H1 (cell line): Measurements from ENCODE around the gene ZYX. TPM values are rescaled to one million over a fixed set of nuclear protein-coding genes. Genes with fewer than 3 reads are reported as not detected.
A peak's percentile ranks its signal among the peaks of the same experiment; 100 is the strongest.

ENCODE experiments used
- CTCF ChIA-PET: fragments of 300-600 bp; sonication (Branson Sonifier 250); formaldehyde crosslinking; loops from one replicate; lab custom pipeline; 2021; ENCODE audit not compliant: partially characterized antibody; lab: Charles Lee
- POLR2A ChIA-PET: fragments of 300-600 bp; sonication (Branson Sonifier 250); formaldehyde crosslinking; loops from one replicate; lab custom pipeline; 2021; ENCODE audit warnings: inconsistent platforms; ENCODE audit not compliant: partially characterized antibody; lab: Charles Lee
- DNase-seq, 2 experiments: peaks; one replicate each; pipeline versions ENCODE4 v3.0.0 to v3.0.0-alpha.2; 2010 to 2022; ENCODE audit warnings: low spot score in 2 of 2, low read depth in 1 of 2, mixed read lengths in 1 of 2
- FAIRE-seq: peaks from 2 replicates; lab custom pipeline; 2011; peaks lifted over from hg19 to GRCh38; lab: Jason Lieb, UNC
- H2AFZ ChIP-seq: 2 replicates; pipeline ENCODE4 v1.8.1; 2012; ENCODE audit warnings: low read length, inconsistent platforms
- H2AK5ac ChIP-seq: 2 replicates; pipeline ENCODE4 v1.6.1; 2013; ENCODE audit warnings: low read depth, low read length
- H2BK120ac ChIP-seq: replicated peaks from 2 replicates; pipeline ENCODE3; 2013; ENCODE audit warnings: low read depth, low read length, inconsistent platforms
- H2BK12ac ChIP-seq: 2 replicates; pipeline ENCODE4 v1.6.1; 2013; ENCODE audit warnings: low read depth, low read length
- H2BK15ac ChIP-seq: 2 replicates; pipeline ENCODE4 v1.6.1; 2013; ENCODE audit warnings: low read length
- H2BK20ac ChIP-seq: 2 replicates; pipeline ENCODE4 v1.6.1; 2013; ENCODE audit warnings: low read length
- H2BK5ac ChIP-seq: 2 replicates; pipeline ENCODE4 v1.6.1; 2013; ENCODE audit warnings: low read depth, low read length
- H3K14ac ChIP-seq: 2 replicates; pipeline ENCODE4 v1.6.1; 2013; ENCODE audit warnings: inconsistent platforms; ENCODE audit not compliant: insufficient read length
- H3K18ac ChIP-seq: 2 replicates; pipeline ENCODE4 v1.6.1; 2013; ENCODE audit warnings: low read length; ENCODE audit errors: extremely low read depth
- H3K23ac ChIP-seq: 2 replicates; pipeline ENCODE4 v1.6.1; 2013; ENCODE audit warnings: inconsistent platforms; ENCODE audit not compliant: insufficient read length
- H3K23me2 ChIP-seq: 2 replicates; pipeline ENCODE4 v1.6.1; 2013; ENCODE audit warnings: low read depth, low read length
- H3K27ac ChIP-seq: 2 replicates; pipeline ENCODE4 v1.6.1; 2011; ENCODE audit warnings: low read depth, low read length, inconsistent platforms
- H3K27me3 ChIP-seq, 4 experiments: replicated peaks in 1 of 4; 1 replicate in 1 of 4; 2 replicates in 3 of 4; pipeline versions ENCODE4 v1.6.1 to v1.8.1; 2011 to 2013; ENCODE audit warnings: low read length in 3 of 4, mild to moderate bottlenecking in 3 of 4, inconsistent platforms in 2 of 4, mixed read lengths in 2 of 4, moderate library complexity in 1 of 4; ENCODE audit not compliant: control insufficient read depth in 3 of 4, insufficient read depth in 3 of 4; ENCODE audit errors: extremely low read depth in 1 of 4
- H3K36me3 ChIP-seq, 4 experiments: 2 replicates each; pipeline versions ENCODE4 v1.6.1 to v1.8.1; 2011 to 2013; ENCODE audit warnings: mild to moderate bottlenecking in 4 of 4, low read length in 3 of 4, moderate library complexity in 2 of 4, control low read depth in 1 of 4, inconsistent platforms in 1 of 4; ENCODE audit not compliant: insufficient read depth in 4 of 4, control insufficient read depth in 2 of 4
- H3K4ac ChIP-seq: replicated peaks from 2 replicates; pipeline ENCODE3; 2013; ENCODE audit warnings: low read length, low read depth, mixed read lengths, inconsistent platforms; ENCODE audit not compliant: insufficient read length
- H3K4me1 ChIP-seq, 4 experiments: replicated peaks in 1 of 4; 1 replicate in 1 of 4; 2 replicates in 3 of 4; pipeline versions ENCODE4 v1.6.1 to v1.8.1; 2011 to 2013; ENCODE audit warnings: low read length in 3 of 4, inconsistent platforms in 2 of 4, mixed read lengths in 1 of 4; ENCODE audit not compliant: insufficient read depth in 4 of 4, control insufficient read depth in 3 of 4
- H3K4me2 ChIP-seq, 2 experiments: 2 replicates each; pipeline versions ENCODE4 v1.6.1 to v1.8.1; 2011 to 2013; ENCODE audit warnings: low read depth in 2 of 2, low read length in 2 of 2, control low read depth in 1 of 2, inconsistent platforms in 1 of 2, mild to moderate bottlenecking in 1 of 2; ENCODE audit not compliant: insufficient read depth in 1 of 2
- H3K4me3 ChIP-seq, 4 experiments: fragments of 200-600, 300-600 bp in 1 of 4; sonication (generic), shearing (Covaris generic), sonication (Bioruptor Twin) in 1 of 4; 2 replicates each; pipeline versions ENCODE4 v1.5.1 to v1.8.1; 2011 to 2016; ENCODE audit warnings: low read length in 4 of 4, low read depth in 3 of 4, control low read depth in 2 of 4, inconsistent platforms in 2 of 4, mild to moderate bottlenecking in 2 of 4, mixed read lengths in 1 of 4, moderate library complexity in 1 of 4; ENCODE audit not compliant: insufficient read depth in 2 of 4; ENCODE audit errors: extremely low read depth in 1 of 4
- H3K56ac ChIP-seq: replicated peaks from 2 replicates; pipeline ENCODE3; 2013; ENCODE audit warnings: low read depth, mild to moderate bottlenecking, mixed read lengths, low read length, inconsistent platforms; ENCODE audit not compliant: insufficient read length
- H3K79me1 ChIP-seq: 2 replicates; pipeline ENCODE4 v1.6.1; 2013; ENCODE audit warnings: low read depth, low read length, control low read depth
- H3K79me2 ChIP-seq, 2 experiments: 2 replicates each; pipeline versions ENCODE4 v1.6.1 to v1.8.1; 2012 to 2013; ENCODE audit warnings: low read length in 2 of 2, mild to moderate bottlenecking in 2 of 2, inconsistent platforms in 1 of 2; ENCODE audit not compliant: insufficient read depth in 2 of 2, control insufficient read depth in 1 of 2
- H3K9ac ChIP-seq, 4 experiments: replicated peaks in 1 of 4; 1 replicate in 1 of 4; 2 replicates in 3 of 4; pipeline versions ENCODE4 v1.6.1 to v1.8.1; 2011 to 2013; ENCODE audit warnings: low read depth in 3 of 4, low read length in 3 of 4, control low read depth in 2 of 4, mild to moderate bottlenecking in 2 of 4, moderate library complexity in 2 of 4, inconsistent platforms in 1 of 4; ENCODE audit errors: extremely low read depth in 1 of 4
- H3K9me3 ChIP-seq, 2 experiments: 2 replicates each; pipeline versions ENCODE4 v1.6.1 to v1.8.1; 2012 to 2013; ENCODE audit warnings: mild to moderate bottlenecking in 2 of 2, moderate library complexity in 2 of 2, control low read depth in 1 of 2, inconsistent platforms in 1 of 2, low read depth in 1 of 2, low read length in 1 of 2, mixed read lengths in 1 of 2; ENCODE audit not compliant: insufficient read depth in 2 of 2
- H4K20me1 ChIP-seq, 2 experiments: replicated peaks in 1 of 2; 2 replicates each; pipeline versions ENCODE3 to v1.8.1; 2011 to 2013; ENCODE audit warnings: inconsistent platforms in 2 of 2, low read length in 2 of 2, mild to moderate bottlenecking in 1 of 2; ENCODE audit not compliant: insufficient read depth in 2 of 2, control insufficient read depth in 1 of 2
- H4K5ac ChIP-seq: 2 replicates; pipeline ENCODE4 v1.6.1; 2013; ENCODE audit warnings: low read length, low read depth, mixed read lengths, inconsistent platforms; ENCODE audit not compliant: insufficient read length
- H4K8ac ChIP-seq: 2 replicates; pipeline ENCODE4 v1.8.0; 2013; ENCODE audit warnings: mild to moderate bottlenecking, moderate library complexity, low read length, inconsistent platforms; ENCODE audit not compliant: insufficient read depth; ENCODE audit errors: extremely low read depth
- H4K91ac ChIP-seq: replicated peaks from 2 replicates; pipeline ENCODE3; 2013; ENCODE audit warnings: low read length, mixed read lengths, inconsistent platforms; ENCODE audit not compliant: insufficient read length
- ATF2 ChIP-seq: IDR thresholded peaks from 2 replicates; pipeline ENCODE4 v1.6.1; 2012; ENCODE audit warnings: low read length, inconsistent platforms
- POLR2A ChIP-seq, 2 experiments: IDR thresholded peaks; 1 replicate in 1 of 2; 2 replicates in 1 of 2; pipeline ENCODE4 v1.6.1; 2011; ENCODE audit warnings: low read depth in 2 of 2, low read length in 2 of 2, mild to moderate bottlenecking in 2 of 2; ENCODE audit errors: control extremely low read depth in 1 of 2
- RXRA ChIP-seq: IDR thresholded peaks from 2 replicates; pipeline ENCODE4 v1.6.1; 2011; ENCODE audit warnings: low read depth, mild to moderate bottlenecking, low read length, moderate library complexity; ENCODE audit not compliant: insufficient read depth
- WGBS, 2 experiments: shearing (Covaris generic) in 1 of 2; methylation state at CpG; one replicate each; pipeline versions ENCODE4 v1.1.6 to v1.1.7; 2013 to 2015; ENCODE audit warnings: low lambda C conversion rate in 2 of 2, mixed read lengths in 2 of 2, inconsistent platforms in 1 of 2, low coverage in 1 of 2, missing lambda C conversion rate in 1 of 2; ENCODE audit not compliant: insufficient replicate concordance in 2 of 2, insufficient coverage in 1 of 2, insufficient read length in 1 of 2; ENCODE audit errors: extremely low coverage in 1 of 2, missing lambda C conversion rate in 1 of 2; 5-methylcytosine and 5-hydroxymethylcytosine counted together
- polyA plus RNA-seq, 7 experiments: library from polyadenylated mRNA; depleted of rRNA in 3 of 7; stranded (reverse) in 5 of 7; unstranded in 2 of 7; fragments of >200 nt in 5 of 7; fragments of 200-250 nt in 2 of 7; gene quantifications; 1 replicate in 5 of 7; 2 replicates in 1 of 7; 4 replicates in 1 of 7; pipeline versions ENCODE4 v1.2.1 to v1.2.3, GENCODE V29; 2011 to 2013; ENCODE audit warnings: missing spikeins in 2 of 7, mixed read lengths in 2 of 7
- total RNA-seq: library from RNA; stranded (reverse); fragmentation: NEBNext Ultra II Directional; extraction: Animal tissue kit (Norgen Biotek cat#: 25700); gene quantifications from 2 replicates; pipeline ENCODE4 v1.2.1, GENCODE V29; 2021
- TF ChIP-seq, protein P1 (sequence below): IDR thresholded peaks from 2 replicates; pipeline ENCODE4 v1.6.1; 2012; ENCODE audit warnings: inconsistent platforms

The ZYX gene
- total and polyA plus RNA-seq, 2 of the 8 experiments (the other 6 are each of a cell fraction or from before 2014, with no cell fraction given): 40.6 to 159 TPM

GRCh38 chr7:143388051-143388450 lies 6.9 kb downstream of the ZYX start:
- Histone ChIP-seq H3K18ac (no peak overlapping the region), H2BK5ac (peak overlapping the region; percentile 78; the same call in 1 of the 2 replicates), H4K8ac (no peak overlapping the region), H2BK12ac (no peak overlapping the region), H4K91ac (no peak overlapping the region), H2AK5ac (no peak overlapping the region), H2BK120ac (no peak overlapping the region), H2AFZ (no peak overlapping the region), H3K23me2 (peaks cover 4% of the 10 kb centered on the region; the same call in 1 of the 2 replicates), H3K27me3 (no peaks in the 10 kb centered on the region), H3K27ac (no peak overlapping the region), H3K4me3 (no peak overlapping the region), H3K4me2 (no peak overlapping the region), H3K9ac (no peak overlapping the region), H3K36me3 (peaks cover 21 to 77% (median 51%) of the 10 kb centered on the region in 4 experiments), H3K23ac (no peak overlapping the region), H3K4ac (no peak overlapping the region), H3K9me3 (no peaks in the 10 kb centered on the region), H3K14ac (no peak overlapping the region), H4K20me1 (peaks cover 46 to 61% of the 10 kb centered on the region in 2 experiments), H3K4me1 (peaks cover 0 to 9% (median 2%) of the 10 kb centered on the region in 4 experiments; a peak in 5 of 7 replicates), H2BK15ac (no peak overlapping the region), H3K79me1 (peaks cover 25% of the 10 kb centered on the region), H2BK20ac (no peak overlapping the region), H3K56ac (no peak overlapping the region), H4K5ac (no peak overlapping the region), H3K79me2 (peaks cover 3 to 31% of the 10 kb centered on the region in 2 experiments; a peak in 3 of 4 replicates)
- FAIRE-seq (no peak), DNase-seq (no peak)
- no peak for TF ChIP-seq RXRA
- TF ChIP-seq ATF2: no peak
- TF ChIP-seq, protein P1, sequence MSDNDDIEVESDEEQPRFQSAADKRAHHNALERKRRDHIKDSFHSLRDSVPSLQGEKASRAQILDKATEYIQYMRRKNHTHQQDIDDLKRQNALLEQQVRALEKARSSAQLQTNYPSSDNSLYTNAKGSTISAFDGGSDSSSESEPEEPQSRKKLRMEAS: 0 out of 2 replicates have a peak, but pooled peaks have one; percentile 3
- TF ChIP-seq POLR2A (IDR thresholded peaks at IDR 0.05; ENCODE audit: control extremely low read depth in 1 of 2, low read depth in 2 of 2, low read length in 2 of 2): peak in 1 of 2 experiments; percentile 59; a peak in 1 of 3 replicates
- 83% methylated on average over 3 of the region's 10 CpGs; no CpG with 5 or more reads in 1 of the 2 experiments for WGBS, 2 experiments
- CTCF ChIA-PET: interaction anchor here (0.6 to 23.5 kb wide), 26 partner anchors 10 to 127 kb away, joined by 3 to 359 read pairs (median 5); partner anchors contain the start of genes CLCN1, EPHA1 and ZYX
- POLR2A ChIA-PET: interaction anchor here (0.5 to 25.2 kb wide), 12 partner anchors 8 to 534 kb away, joined by 3 to 518 read pairs (median 10); partner anchors contain the start of genes EPHA1, FAM131B and ZYX
